ENCODE data around the gene MGAT4D.
A peak's percentile ranks its signal among the peaks of the same experiment; 100 is the strongest.

MGAT4D gene

DNA sequence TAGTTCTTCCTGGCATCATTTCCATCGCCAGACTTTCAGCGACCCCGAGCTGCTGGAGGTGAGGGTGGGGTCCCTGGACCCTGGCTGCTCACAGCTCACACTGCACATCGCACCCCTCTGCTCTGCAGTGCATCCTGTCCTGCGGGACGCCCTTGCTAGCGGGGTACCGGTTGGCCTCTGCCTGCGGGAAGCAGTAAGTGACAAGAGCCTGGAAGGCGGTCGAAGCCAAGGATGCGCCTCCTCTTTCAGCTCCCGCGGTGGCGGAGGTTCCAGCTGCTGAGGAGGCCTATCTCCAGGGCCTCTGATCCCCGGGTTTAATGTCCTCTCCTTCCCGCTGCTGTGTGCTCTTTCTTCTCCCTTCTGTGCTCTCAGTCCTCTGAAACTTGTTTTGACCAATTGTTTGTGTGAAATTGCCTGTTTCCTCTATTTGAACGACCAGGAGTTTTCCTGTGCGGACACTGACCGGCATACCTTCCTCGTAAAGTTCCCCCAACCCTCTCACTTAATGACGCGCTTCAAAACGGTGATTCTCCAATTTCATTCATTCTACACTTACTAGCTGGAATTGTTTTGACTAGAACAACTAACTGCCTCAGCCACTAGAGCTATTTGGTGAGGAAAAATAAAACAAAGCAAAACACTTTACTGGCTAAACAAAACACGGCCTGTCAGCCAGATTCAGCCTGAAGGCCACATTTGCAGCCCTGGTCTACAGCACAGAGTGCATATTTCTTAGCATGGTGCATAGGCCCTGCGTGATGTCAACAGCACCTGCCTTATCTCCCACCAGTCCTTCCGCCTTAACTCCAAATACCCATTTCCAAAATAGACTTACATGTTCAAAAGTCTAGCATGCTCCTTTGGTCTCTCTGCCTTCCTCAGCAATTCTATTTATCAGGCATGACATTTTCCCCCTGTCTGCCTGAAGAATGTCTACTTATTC is 28.0 kb downstream of the MGAT4D start:
- no peak overlapping the region for H3K4me3 ChIP-seq (ENCODE audit: low read depth, low read length)
- no peak for DNase-seq (ENCODE audit: low read depth, low spot score)
- TF ChIP-seq, protein P1, sequence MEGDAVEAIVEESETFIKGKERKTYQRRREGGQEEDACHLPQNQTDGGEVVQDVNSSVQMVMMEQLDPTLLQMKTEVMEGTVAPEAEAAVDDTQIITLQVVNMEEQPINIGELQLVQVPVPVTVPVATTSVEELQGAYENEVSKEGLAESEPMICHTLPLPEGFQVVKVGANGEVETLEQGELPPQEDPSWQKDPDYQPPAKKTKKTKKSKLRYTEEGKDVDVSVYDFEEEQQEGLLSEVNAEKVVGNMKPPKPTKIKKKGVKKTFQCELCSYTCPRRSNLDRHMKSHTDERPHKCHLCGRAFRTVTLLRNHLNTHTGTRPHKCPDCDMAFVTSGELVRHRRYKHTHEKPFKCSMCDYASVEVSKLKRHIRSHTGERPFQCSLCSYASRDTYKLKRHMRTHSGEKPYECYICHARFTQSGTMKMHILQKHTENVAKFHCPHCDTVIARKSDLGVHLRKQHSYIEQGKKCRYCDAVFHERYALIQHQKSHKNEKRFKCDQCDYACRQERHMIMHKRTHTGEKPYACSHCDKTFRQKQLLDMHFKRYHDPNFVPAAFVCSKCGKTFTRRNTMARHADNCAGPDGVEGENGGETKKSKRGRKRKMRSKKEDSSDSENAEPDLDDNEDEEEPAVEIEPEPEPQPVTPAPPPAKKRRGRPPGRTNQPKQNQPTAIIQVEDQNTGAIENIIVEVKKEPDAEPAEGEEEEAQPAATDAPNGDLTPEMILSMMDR (IDR thresholded peaks at IDR 0.05; ENCODE audit: low read depth, low read length): no peak
- in situ Hi-C loops (cut with HindIII; ENCODE audit: low sequenced_read_pairs): no loop called here

DNA sequence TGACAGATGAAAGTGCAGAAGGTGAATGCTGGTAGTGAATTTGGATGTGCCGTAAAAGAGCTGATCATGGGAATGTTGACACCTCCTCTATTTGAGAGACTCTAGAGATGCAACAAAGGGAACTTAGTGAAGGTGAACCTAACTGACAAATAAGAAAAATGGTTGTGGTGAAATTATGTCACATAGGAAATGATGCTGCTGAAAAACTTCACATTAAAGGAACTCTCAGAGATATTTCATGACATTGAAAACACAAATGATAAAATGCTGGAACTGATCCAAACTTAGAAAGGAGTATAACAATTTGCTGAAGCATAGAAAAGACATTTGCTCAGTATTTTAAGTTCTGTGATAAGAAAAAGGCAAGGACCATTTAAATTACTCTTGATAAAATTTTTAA is 31.9 kb downstream of the MGAT4D start:
- TF ChIP-seq, protein P1 (IDR thresholded peaks at IDR 0.05; ENCODE audit: low read depth, low read length): no peak
- no peak overlapping the region for H3K4me3 ChIP-seq (ENCODE audit: low read depth, low read length)
- in situ Hi-C loops (cut with HindIII; ENCODE audit: low sequenced_read_pairs): no loop called here
- DNase-seq (ENCODE audit: low read depth, low spot score): no peak

DNA sequence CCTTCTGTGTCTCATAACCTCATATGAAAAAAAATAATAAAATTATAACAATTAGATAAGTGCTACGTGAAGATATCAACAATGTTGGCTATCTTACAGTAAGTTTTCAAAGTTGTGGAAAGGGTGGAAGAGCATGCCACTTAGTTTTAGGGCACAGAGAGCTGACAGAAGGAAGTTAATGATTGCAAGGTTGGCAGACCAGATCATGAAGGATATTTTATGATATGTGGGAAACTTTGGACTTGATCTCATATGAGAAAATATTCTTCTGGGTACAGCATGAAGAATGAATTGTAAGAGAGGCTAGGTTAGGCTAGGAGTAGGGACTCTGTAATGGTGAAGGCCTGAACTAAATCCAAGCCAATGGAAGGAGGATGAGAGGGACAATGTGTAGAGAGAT is 34.5 kb downstream of the MGAT4D start:
- in situ Hi-C loops (cut with HindIII; ENCODE audit: low sequenced_read_pairs): no loop called here
- no peak for DNase-seq (ENCODE audit: low read depth, low spot score)
- TF ChIP-seq, protein P1 (IDR thresholded peaks at IDR 0.05; ENCODE audit: low read depth, low read length): no peak

DNA sequence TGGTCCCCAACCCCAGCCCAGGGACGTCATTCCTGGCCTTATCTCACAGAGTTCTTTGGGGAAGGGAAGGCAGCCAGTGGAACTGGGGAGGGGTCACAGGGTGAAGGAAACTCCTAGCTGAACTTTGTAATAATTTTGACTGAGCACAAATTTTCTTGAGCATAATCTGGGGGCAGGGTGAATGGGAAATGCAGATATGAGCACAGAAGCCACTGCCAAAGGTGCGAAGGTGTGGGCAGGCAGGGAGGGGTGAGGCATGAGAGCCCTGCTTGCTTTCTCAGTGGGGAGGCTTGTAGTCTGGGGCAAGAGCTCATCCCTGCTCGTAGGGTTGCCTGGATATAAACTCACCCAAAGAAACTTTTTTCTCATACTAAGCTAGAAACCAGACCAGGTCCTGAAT is 34.9 kb downstream of the MGAT4D start:
- DNase-seq (ENCODE audit: low read depth, low spot score): no peak
- no peak overlapping the region for H3K4me3 ChIP-seq (ENCODE audit: low read depth, low read length)
- in situ Hi-C loops (cut with HindIII; ENCODE audit: low sequenced_read_pairs): no loop called here
- TF ChIP-seq, protein P1 (IDR thresholded peaks at IDR 0.05; ENCODE audit: low read depth, low read length): no peak

More for the DNA sequence above, 34.5 kb downstream of the MGAT4D start:
- no peak overlapping the region for H3K4me3 ChIP-seq (ENCODE audit: low read depth, low read length)

DNA sequence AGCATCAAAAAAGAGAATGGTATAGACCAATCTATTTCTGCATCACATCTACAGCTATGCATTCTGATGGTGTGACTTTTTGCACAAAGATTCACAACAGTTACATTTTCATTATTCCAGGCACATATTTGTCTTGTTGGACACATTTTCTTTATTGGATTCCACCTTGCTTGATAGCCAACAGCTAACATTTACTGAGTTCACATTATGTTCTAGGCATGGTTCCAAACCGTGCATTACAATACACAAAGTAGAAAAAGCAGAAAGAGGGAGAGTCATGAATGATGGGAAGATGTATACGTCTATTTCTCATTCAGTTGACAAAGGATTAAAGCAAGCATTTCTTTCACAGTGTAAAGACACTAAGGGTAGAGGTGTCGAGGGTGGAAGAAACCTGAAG is 47.7 kb downstream of the MGAT4D start:
- DNase-seq (ENCODE audit: low read depth, low spot score): peak; percentile 7
- TF ChIP-seq, protein P1 (IDR thresholded peaks at IDR 0.05; ENCODE audit: low read depth, low read length): no peak
- in situ Hi-C loops (cut with HindIII; ENCODE audit: low sequenced_read_pairs): no loop called here
- H3K4me3 ChIP-seq (ENCODE audit: low read depth, low read length): no peak overlapping the region

DNA sequence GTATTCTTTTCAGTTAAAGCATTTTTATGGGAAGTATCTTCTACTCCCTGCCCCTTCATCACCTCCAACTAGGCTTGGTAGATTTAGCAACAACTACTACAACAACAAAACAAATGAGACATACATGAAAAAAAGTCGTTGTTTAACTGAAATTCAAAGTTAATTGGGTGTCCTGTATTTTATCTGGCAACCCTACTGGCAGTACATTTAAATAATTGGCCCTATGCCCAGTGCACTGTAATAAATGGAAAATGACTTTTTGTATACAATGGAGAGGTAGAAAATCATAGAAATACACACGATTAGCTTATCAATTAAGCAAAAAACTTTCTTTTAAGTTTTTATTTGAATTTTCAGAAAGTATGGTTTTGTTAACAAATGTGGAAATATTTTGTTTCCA is 49.3 kb downstream of the MGAT4D start:
- TF ChIP-seq, protein P1 (IDR thresholded peaks at IDR 0.05; ENCODE audit: low read depth, low read length): no peak
- no peak overlapping the region for H3K4me3 ChIP-seq (ENCODE audit: low read depth, low read length)
- peak; percentile 15 for DNase-seq (ENCODE audit: low read depth, low spot score)
- in situ Hi-C loops (cut with HindIII; ENCODE audit: low sequenced_read_pairs): no loop called here

All from astrocyte of the spinal cord (primary cell).